GOT3 (cell line): Measurements from ENCODE around the gene PGP.

Experiments used
- DNase-seq: peaks from one replicate; lab custom pipeline; 2025; ENCODE audit warnings: mixed read lengths; lab: John Stamatoyannopoulos, UW

The PGP gene

DNA sequence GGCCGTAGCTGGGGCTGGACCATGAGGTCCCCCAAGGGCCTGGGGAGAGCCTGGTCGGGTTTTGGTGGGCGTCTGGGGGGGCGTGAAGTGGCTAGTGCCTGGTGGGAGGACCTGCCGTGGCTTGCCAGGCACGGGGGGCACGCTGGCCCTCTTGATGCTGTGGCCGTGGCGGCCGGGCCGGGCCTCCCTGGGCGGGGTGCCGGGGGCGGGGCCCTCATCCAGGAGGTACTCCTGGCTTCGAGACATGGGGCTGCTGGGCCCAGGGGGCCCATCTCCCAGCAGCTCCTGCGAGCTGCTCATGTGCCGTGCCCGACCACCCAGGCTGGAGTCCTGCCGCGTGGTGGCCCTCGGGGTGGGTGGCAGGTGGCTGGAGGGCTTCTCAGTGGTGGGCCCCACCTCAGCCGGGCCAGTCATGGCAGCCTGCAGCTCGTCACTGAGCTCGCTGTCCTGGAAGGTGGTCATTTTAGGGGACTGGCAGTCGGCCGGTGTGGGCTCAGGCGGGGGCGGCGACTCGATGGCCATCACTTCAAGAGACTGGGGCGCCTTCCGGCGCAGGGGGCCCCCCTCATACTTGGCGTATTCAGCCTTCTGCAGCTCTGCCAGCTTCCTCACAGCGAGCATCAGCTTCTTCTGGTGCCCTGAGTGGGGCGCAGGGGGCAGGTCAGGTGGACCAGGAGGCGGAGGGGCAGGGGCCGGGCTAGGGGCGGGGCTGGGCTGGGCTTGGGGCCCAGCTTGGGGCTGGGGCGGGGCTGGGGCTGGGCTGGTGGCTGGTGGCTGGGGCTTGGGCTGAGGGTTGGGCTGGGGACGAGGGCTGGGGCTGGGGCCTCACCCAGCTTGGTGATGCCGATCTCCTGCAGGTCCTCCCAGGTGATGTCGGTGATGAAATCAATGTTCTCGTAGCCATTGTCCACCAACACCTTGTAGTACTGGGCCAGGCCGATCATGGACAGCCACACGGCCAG is 33.4 kb downstream of the PGP start:
- DNase-seq = no peak

DNA sequence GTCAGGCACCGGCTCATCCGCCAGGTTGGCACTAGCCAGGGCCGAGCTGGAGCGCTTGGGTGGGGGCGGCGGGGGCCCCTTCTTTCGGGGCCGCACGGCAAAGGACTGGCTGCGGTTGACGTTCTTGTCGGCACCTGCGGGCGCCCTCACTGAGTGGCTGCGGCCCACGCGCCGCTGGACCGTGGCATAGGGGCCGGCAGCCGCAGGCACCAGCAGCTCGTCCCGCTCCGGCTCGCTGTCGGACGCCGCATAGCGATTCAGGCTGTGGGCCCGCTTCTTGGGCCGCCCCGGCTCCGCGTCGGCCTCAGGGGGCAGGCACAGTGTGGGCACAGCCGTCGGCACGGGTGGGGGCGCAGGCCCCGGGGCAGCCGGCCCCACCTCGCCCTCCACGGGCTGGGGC is 34.2 kb downstream of the PGP start:
- DNase-seq = no peak

DNA sequence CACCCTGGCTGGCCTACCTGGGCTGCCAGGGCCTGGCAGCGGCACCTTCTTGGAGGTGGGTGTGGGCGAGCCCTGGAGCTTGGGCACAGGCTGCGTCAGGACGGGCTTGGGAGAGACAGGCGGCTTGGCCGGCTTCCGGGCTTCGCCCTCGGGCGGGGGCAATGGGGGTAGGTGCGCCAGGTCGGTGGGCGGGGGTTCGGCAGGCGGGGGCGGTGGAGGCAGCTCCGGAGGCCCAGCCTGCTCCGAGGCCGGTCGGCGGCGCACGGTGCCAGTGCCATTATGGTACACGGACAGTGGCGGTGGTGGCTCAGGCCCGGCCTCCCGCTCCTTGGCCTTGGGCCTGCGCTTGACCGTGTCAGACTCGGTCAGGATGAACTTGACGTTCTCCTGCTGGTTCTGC is 35.1 kb downstream of the PGP start:
- DNase-seq = no peak

DNA sequence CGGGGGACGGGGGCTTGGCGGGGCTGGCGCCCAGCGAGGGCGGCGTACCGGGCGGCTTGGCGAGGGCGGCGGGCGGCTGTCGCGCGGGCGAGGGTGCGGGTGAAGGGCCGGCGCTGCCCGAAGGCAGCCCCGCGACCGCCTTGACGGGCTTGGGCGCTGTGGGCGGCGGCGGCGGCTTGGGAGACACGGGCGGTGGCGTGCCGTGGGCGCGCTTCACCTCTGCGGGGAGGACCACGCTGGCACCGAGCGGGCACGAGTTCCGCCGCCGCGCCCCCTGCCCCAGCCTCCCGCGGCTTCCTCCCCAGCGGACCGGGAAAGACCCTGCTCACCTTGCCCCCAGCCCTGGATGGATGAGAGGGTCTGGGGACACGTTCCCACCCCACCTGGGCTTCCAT is 35.5 kb downstream of the PGP start:
- no peak for DNase-seq

DNA sequence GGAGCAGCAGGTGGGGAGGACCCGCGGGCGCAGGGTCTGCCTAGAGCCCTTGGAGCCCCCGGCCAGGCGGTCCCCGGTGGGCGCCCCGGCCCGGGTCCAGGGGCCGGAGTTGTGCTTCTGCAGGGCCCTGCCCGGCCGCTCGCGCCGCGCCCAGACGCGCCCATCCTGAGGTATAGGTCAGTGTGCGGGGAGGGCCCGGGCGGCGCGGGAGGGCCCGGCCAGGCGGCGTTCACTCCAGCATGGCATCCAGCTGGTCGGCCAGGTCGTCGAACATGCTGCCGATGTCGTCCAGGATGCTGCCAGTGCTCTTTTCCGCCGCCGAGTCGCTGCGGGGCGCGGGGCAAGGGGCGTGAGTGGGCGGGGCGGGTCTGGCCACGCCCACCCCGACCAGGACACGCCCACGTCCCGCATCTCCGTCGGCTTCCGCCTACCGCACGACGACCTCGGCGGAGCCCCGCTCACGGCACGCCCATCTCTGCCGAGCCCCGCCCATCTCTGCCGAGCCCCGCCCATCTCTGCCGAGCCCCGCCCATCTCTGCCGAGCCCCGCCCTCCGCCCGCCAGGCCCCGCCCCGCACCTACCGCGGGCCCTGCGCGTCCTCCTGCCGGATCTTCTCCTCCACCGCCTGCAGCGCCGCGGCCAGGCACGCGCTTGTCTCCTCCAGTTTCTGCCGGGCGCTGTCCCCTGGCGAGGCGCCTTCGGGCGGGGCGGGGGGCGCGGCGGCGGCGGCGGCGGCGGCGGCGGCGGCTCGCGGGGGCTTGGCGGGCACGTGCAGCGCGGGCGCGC is 36.1 kb downstream of the PGP start:
- DNase-seq = no peak

DNA sequence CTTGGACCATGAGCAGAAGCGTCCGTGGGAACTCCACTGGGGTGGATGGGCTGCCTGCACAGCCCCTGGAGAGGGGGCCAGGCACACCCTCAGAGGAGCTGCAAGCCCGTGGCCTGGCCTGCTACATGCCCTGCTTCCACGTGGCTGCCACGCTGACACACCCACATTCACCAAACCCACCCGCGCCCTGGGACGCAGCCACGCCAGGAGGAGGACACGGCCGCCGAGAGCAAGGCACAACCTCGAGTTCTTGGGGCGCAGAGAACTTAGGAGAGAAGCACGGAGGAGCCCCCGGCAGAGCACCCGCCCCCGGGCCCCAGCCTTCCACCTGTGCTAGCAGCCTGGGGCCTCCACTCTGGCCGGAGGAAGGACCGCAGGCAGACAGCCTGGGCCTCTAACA is 37.1 kb downstream of the PGP start:
- no peak for DNase-seq

DNA sequence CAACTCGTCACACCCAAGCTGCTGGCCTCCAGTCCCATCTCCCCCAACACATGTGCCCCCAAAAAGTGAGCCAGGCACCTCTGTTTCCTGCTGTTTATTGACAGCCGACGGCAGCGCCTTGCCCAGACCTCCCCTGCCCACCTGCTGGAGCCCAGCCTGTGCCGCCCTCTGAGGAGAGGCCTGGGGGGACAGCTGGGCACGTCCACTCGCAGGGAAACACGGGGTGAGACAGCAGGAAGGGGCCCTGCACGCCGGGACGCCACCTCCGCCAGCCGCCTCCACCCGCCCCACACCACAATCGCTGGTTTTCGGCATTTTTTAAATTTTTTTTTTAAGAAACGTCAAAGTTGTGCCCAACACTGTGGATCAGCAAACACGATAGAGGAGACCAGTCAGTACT is 37.5 kb downstream of the PGP start:
- DNase-seq = no peak

DNA sequence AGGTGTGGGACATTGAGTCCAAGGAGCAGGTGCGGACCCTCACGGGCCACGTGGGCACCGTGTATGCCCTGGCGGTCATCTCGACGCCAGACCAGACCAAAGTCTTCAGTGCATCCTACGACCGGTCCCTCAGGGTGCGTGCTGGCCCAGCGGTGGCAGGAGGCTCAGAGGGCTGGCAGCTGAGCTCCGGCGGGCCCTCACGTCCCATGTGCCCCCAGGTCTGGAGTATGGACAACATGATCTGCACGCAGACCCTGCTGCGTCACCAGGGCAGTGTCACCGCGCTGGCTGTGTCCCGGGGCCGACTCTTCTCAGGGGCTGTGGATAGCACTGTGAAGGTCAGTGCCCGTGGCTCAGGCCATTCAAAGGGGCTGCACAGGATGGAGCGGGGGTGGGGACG is 38.6 kb downstream of the PGP start:
- no peak for DNase-seq

DNA sequence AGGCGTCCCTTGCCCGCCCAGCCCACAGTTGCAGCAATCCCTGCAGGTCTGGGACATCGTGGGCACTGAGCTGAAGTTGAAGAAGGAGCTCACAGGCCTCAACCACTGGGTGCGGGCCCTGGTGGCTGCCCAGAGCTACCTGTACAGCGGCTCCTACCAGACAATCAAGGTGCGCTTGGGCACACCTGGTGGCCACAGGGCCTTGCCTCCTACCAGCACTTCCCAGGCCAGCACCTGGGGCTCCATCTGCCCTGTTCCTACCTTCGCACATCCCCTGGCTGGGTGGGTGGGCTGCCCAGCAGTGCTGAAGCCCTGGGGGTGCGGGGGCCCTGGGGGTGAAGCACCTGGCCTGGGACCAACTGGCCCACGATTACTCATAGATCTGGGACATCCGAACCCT is 39.2 kb downstream of the PGP start:
- no peak for DNase-seq

DNA sequence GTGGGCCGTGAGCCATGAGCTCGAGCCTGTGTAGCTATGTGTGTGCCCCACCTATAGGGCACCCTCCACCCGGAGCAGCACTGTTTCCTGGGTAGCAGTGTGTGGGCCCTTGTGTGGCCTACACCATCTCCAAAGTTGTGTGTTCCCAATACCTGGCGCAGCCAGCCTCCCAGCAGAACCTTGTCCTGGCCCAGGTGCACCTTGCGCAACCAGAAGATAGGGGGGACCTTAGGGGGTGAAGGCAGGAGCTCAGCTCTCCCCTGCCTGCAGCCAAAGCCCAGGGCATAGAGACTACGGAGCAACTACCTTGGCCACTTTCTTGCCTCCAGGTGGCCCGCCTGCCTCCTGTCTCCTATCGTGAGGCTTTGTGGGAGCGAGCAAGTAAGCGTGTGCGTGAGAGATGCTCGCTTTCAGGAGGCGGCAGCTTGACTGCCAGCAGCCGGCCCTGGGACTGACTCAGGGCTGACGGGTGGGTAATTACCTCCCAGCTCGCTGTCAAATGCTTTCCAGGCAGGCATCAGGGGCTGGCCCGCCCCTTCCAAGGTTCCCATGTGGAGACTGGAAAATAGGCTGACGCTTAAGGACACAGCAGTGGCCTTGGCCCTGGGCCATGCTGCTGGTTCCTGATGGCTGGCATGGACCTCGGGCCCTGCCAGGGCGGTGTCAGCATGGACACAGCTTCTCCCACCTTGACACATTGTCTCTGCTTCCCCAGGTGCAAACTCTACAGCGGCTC is 40.1 kb downstream of the PGP start:
- no peak for DNase-seq

DNA sequence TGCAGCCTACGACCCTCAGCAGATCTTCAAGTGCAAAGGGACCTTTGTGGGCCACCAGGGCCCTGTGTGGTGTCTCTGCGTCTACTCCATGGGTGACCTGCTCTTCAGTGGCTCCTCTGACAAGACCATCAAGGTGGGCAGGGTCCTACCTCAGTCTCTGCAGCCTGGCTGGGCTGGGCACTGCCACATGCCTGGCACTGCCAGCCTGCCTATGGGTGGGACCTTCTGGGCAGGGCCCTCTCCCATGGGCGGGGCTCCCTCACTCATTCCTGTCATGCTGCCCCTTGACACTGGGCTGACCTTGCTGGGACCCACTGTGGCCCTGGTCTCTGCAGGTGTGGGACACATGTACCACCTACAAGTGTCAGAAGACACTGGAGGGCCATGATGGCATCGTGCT is 40.7 kb downstream of the PGP start:
- no peak for DNase-seq

DNA sequence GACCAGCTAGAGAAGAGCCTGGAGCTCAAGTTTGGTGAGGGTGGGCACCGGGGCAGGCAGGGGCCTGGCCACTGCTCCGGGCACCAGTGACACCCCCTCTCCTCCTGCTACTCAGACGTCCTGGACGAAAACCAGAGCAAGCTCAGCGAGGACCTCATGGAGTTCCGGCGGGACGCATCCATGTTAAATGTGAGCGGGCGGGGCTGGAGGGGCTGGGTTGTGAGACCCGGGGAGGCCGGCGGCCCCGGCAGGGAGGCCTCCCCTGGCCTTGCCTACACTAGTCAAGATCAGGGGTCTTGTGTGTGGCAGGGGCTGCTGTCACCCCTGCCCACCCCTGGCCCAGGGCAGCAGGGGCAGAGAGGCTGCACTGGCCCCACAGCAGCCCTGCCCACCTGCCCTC is 41.3 kb downstream of the PGP start:
- DNase-seq = no peak

DNA sequence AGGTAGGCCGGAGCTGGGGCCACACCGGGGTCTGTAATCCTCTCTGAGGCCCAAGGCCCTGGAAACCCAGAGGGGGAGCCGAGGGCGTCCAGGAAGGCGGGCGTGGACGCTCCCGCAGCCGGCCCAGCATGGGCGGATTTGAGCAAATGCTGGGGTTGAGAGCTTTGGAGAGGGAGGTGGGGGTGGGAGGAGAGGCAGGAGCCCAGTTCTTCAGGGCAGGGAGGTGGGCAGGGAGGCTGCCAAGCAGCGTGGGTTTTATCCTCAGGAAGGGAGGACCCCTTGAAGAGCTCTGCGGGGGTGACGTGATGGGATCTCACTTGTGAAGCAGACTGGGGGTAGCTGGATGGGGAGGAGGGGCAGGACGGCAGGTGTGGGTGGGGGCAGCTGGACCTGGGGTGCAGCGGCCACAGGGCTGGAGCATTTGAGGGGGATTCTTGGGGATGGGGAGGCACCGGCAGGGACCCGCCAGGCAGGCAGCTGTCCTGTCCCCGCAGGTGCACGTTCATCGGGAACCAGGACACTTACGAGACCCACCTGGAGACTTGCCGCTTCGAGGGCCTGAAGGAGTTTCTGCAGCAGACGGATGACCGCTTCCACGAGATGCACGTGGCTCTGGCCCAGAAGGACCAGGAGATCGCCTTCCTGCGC is 41.8 kb downstream of the PGP start:
- no peak for DNase-seq

DNA sequence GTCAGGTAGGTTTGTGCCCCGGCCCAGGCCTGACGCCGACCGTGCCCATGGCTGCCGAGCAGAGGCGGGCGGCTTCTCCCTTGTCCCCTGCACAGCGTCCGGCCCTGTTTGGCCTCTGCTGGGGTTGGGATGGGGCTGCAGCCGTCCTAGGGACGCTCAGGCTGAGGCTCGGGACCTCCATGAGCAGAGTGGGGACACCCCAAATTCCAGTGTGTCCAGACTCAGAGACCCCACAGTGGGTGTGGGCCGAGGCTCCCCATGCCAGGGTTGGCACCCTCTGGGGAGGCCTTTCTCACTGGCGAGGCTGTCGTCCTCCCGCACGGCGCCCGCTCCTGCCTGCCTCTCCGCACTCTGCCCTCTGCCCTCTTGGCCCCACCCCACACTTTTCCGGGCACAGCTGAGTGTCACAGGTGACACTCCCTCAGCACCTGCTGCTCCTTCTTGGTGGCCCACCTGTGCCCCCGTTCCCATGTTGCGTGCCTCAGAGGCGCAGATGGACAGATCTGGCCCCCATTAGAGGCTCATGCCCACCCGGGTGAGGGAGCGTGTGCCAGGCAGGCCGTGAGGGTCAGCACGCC is 43.0 kb downstream of the PGP start:
- no peak for DNase-seq

DNA sequence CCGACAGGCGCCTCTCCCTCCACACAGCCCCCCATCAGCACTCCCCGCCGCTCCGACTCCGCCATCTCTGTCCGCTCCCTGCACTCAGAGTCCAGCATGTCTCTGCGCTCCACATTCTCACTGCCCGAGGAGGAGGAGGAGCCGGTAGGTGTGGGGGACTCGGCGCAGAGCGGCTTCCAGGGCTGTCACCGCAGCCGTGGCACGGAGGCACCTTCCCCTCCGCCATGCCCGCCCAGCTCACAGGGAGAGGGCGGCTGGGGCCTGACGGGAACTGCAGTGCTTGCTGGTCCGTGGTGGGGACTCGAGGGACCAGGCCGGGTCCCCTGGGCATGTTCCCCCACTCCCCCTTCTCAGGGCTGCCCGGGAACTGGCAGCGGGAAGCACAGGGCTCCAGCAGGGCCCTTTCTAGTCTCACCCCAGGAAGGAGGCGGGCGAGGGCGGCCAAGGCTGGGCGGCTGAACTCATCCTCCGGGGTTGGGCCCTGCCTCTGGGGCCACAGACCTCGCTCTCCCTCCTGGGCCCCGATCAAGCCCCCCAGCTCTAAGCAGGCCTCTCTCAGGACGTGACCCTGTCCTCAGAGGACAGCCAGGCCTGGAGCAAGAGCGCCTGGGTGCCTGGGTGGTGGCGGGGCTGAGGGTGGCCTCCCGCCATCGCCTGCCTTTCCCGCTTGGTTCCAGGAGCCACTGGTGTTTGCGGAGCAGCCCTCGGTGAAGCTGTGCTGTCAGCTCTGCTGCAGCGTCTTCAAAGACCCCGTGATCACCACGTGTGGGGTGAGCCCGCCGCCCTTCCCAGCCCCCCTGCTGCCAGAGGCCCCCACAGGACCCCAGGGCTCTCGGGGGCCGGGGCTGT is 43.8 kb downstream of the PGP start:
- DNase-seq = no peak

DNA sequence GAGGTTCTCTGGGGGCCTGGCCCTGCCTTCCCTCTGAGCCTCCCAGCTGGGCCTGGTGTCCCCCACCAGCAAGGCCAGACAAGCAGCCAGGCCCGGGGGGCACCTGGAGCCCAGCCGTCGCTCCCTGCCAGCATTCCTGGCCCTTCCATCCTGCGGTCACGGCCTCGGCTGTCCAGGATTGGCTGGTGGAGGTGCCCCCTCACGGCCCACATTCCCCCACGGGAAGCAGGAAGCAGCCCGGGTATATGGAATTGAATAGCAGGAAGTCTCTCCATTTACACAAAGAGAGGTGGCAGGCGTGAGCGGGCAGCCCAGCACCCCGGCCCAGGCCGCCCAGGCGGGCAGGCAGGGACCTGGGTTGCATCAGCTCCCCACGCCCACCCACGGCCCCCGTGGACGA is 44.6 kb downstream of the PGP start:
- DNase-seq = no peak

DNA sequence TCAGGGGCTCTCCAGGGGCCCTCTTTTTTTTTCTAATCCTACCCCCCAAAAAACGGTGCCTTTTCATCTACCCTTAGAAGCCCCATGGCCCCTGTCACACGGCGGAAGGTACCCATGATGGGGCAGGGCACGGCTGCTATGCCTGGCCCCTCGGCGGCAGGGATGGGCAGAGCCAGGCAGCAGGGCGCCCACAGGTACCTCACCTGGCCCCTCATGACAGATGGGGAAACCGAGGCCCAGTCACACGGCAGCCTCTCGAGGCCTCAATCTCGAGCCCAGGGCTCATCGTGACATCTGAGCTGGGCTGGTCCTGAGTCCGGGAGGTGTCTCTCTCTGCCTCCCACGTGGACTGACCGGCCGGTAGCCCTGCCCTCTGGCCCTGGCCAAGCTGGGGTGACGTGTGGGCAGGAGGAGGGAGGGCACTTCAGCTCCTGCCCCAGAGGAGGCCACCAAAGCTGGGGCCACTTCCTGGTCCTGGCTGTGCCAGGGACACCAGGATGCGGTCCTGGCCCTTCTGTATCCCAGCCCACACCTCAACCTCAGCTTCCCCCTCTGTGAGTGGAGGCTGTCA is 47.5 kb downstream of the PGP start:
- DNase-seq = no peak

DNA sequence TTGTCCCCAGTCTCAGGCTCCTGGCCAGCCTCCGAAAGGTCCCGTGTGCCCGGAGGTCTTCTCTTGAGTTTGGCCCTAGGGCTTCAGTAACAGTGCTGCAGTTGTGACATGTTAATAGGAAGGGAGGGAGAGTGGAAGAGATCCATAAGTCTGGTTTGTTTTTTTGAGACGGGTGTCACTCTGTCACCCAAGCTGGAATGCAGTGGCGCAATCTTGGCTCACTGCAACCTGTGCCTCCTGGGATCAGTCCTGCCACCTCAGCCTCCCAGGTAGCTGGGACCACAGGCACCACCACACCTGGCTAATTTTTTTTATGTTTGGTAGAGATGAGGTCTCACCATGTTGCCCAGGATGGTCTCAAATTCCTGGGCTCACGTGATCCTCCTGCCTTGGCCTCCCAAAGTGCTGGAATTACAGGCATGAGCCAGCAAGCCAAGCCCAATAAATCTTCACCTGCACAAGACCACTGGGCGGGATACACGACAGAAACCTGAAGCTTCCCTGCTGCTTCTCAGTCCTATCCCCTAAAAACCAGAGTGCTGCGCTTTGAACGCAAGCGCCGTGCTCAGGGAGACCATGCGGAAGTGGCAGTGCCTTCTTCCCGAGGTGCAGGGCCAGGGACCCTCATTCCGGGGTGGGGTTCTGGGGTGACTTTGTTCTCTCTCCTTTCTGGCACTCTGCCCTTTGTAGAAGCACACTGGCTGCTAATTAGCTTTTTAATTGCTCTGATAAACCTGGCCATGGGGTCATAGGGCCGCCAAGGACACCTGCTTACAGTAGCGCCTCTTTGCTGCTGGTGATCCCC is 48.2 kb downstream of the PGP start:
- no peak for DNase-seq

DNA sequence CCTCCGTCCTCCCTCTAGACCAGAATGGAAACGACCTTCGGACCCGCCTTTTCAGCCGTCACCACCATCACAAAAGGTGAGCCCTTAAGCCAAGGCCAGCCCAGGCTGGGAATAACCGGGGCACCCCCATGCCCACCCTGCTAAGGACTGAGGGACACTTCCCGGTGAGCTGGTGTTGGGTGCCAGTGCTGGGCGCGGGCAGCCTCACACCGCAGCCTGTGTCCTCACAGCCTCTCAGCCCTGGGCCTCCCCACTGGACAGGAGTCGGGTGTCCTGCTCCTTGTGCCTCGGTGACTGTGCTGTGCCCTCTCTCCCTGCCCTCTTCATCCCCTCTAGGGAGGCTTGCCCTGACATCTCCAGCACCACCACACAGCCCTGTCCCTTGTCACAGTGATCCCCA is 48.8 kb downstream of the PGP start:
- DNase-seq = no peak
